GM19468 (cell line): ENCODE measurements around the gene JCAD.
"Not testable (repeated sequence)": the region's sequence is repeated elsewhere in the genome, so short reads cannot be mapped to it uniquely, and the experiment has no call there.

Experiments used
- ATAC-seq: cut with Tn5 transposase; IDR thresholded peaks from one replicate; pipeline ENCODE4 v1.9.1; 2021; ENCODE audit warnings: mild to moderate bottlenecking, moderate library complexity, moderate number of reproducible peaks; ENCODE audit not compliant: unreplicated experiment; ENCODE audit errors: extremely low read depth

The JCAD gene, protein sequence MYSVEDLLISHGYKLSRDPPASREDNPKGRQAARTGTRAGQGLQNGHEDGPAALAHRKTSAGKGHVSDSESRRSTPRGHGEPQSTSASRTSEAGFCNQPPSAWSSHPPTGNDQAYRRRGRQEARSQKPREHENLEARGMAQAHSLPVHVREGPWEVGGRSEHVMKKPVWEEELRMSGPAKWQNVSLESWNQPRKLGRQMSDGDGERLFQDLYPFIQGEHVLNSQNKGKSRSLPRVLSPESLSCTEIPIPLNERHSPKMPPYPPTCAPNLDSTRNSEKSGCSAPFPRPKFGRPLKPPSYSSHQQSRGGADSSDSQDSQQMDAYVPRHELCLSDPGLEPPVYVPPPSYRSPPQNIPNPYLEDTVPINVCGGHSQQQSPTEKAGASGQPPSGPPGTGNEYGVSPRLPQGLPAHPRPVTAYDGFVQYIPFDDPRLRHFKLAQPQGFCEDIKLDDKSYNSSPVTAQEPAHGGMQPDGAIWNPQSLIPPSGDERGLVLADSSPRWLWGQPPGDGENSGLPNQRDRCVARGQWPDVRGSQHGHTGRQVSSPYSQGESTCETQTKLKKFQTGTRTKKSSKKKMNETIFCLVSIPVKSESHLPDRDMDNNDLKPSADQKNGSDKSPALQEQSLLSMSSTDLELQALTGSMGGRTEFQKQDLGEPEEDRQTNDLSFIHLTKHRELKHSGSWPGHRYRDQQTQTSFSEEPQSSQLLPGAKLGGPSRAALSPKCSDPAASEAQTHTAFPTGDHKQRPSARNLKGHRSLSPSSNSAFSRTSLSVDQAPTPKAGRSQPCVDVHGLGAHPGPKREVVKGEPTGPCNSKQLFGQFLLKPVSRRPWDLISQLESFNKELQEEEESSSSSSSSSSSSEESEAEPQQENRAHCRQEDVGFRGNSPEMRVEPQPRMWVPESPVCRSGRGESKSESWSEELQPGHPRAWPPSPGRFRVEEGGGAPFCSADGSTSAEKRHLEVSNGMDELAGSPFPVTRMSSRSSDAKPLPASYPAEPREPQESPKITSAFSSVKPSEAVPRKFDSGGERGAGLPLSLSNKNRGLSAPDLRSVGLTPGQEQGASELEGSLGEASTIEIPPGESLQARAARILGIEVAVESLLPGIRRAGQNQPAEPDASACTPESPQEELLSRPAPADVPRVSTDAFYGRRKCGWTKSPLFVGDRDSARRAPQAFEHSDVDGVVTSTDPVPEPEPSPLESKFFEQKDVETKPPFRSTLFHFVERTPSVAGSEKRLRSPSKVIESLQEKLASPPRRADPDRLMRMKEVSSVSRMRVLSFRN (N-terminal part only)

DNA sequence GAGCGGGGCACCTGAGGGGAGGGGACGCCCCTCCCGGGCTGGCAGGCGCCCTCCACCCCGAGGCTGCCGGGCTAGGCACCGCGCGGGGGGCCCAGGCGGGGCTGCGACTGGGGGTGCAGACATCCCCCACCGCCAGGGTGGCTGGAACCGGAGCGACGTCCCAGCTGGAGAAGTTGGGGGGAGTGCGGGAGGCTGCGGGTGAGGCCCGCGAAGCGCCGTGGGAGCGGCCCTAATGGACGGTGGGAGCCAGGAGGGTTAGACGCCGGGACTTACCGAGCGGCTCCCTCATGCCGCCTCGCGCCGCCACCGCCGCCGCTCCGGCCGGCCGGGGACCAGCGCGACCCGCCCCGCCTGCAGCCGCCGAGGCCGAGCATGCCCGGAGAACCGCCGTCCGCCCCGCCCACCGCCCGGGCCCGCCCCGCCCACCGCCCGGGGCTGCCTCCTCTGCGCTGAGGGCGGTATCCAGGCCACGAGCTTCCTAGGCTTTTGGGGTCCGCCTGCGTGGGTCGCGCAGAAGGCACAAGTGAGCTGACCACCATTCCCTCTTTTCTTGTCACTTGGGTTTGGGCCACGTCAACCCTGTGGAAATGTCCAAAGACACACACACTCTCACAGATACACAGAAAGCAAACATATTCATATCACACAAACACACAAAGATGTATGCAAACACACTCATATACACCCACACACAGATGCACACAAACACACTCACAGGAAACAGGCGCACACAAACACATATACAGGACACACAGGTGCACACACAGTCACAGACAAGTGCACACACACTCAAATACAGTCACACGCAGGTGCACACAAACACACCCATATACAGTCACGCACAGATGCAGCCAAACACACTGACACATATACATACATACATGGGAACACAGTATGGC, at the start of gene JCAD:
Gene JCAD (minus strand): TSS at position 378 of the 899 bp plus-strand sequence. CDS start 11,774 bp downstream, outside the sequence.
- no peak for ATAC-seq

DNA sequence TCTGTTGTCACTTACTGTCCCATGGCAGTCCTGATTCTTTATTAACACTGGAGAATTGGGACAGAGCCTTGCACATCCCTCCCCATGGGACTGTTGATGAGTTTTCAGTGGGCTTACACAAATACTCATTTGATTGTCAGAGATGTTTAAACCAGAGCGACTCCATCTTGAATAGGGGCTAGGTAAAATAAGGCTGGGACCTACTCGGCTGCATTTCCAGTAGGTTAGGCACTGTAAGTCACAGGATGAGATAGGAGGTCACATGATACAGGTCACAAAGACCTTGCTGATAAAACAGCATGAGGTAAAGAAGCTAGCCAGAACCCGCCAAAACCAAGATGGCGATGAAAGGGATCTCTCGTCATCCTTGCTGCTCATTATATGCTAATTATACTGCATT, 47.6 kb upstream of the JCAD start:
- no peak for ATAC-seq

DNA sequence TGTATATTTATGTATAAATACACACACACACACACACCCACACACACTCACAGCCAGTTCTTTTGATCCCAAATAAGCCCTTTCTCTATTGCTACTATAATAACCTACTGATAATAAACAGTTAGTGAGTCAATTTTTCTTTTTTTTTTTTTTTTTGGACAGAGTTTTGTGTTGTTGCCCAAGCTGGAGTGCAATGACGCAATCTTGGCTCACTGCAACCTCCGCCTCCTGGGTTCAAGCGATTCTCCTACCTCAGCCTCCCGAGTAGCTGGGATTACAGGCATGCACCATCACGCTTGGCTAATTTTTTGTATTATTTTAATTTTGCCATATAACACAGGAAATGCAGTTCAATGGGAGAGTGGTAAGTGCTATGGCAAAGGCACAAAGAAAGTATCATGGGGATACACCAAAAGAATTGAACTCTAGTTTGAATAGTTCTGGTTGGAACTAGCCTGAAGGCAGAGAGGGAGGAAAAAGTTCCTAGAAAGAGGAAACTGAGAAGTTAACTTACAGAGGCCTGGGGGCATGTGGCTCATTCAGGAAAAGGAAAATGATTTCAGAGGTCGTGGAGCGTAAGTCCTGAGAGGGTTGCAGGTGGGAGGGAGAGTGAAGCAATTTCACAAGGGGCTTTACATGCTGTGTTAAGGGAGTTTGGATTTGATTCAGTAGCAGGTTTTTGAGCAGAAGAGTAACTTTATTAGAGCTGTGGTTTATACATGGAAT, 44.4 kb upstream of the JCAD start:
- ATAC-seq = no peak

DNA sequence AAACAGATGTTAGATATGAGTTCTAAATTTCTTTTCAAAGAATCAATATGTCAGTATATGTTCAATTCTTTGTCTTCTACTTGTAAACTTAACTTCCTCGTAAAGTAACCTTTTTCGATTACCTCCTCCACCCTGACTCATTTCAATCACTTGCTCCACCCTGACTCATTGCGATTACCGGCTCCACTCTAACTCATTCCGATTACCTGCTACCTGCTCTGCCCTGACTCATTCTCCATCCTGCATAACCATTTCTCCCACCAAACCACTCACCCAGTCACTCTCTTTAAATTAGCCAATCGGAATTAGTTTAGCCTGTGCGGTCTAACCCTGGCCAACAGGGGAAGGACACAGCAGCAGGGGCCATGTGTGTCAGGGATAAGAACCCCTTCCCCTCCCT, 40.3 kb upstream of the JCAD start:
- not testable (repeated sequence) for ATAC-seq

DNA sequence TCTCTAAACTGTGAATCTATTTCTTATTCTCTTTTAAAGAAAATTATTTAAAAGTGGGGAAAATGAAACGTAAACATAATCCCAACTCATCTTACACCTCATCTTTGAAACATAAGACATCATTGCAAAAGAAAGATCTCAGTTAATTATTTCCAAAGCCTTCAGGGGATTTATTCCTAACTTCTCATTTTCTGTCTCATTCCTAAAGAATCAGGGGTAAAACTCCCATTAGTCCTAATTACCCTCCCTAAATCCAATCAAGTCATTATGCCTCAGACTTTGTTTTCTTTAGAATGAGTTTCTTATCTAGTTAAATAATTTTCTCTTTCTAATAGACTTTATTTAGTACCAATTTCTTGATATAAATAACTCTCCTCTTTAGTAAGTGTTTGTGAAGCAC, 39.7 kb upstream of the JCAD start:
- no peak for ATAC-seq

DNA sequence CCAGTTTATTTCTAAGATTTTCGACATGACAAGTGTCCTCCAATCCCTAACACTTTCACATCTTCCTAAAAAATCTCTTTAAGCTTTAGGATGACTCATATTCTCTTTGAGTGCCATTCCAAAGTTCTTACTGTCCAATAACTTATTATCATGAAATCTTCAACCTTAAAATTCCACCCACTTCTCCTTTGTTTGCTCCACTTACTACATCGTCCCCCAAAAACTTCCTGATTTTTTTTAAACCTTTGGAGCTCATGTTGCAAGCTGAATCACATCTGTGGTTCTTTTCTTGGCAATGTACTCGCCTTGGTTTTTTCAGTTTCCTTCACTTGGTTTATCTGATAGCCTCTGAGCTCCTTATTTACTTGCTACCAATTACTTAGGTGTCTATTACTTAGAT, 39.2 kb upstream of the JCAD start:
- no peak for ATAC-seq

DNA sequence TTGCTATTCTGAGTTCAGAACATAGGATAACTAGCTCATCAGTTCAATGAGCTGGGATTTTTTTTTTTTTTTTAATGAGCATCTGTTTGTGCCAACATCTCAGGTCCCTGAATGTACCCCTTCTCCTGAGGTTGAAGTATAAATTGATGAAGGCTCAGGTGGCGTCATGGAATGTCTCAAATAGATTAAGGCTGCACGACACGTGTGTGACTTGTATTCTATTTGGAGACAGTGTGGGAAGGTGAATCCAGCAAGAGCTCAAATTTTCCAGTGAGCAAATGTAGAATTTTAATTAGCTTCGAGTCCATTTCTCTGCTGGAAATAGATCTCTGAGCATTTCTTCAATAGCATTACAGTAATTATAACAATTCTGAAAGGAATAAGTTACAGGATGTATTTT, 37.2 kb upstream of the JCAD start:
- ATAC-seq = no peak

DNA sequence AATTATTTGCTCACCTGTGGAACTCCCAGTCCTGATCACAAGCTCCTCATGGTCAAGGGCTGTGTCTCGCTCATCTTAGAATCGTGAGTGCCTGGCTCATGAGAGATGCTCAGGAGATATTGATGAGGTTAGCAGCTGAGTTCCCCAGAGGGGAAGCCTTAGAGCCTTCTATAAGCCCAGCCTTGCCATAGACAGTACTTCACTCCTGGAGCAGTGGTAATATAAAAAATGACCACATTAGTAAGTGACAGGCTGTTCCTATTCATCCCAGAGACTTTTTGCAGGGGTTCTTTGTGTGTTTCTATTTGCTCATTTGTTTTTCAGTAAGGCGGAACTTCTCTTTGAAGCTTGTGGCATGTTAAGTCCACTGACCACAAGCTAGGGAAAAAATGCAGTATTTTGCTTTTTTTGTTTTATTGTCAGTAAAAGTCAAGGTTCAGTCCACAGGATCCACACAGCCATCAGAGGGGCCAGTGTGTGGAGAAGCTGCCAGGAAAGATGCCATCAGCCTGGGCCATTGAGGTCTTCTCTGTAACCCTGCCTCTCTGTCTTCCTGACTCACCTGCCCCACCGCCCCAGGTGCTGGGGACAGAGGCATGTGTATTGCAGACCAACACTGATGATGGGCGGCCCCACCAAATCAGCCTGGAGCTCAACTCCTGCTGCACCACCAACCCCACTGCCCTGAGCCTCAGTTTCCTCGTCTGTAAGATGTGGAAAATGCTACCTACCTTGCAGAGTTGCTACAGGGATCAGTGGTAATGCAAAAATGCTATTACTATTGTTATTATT, 36.4 kb upstream of the JCAD start:
- no peak for ATAC-seq

DNA sequence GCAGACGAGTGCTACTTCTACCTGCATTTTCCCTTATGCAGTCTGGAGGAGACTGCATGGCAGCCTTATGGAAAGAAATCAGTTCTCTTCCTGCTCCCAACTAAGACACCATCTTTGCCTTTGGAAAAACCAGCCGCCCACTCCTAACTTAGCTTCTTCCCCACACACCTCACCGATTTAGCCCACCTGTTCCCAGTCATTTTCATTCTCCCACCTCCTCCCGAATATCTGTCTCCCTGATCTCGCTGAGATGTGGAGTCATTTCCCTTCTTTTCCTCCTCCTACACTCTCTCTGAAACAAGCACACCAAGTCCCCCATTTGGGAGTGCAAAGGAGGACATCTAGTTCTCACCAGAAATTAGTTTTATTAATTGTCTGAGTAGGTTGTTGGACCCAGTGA, 35.2 kb upstream of the JCAD start:
- ATAC-seq = no peak

DNA sequence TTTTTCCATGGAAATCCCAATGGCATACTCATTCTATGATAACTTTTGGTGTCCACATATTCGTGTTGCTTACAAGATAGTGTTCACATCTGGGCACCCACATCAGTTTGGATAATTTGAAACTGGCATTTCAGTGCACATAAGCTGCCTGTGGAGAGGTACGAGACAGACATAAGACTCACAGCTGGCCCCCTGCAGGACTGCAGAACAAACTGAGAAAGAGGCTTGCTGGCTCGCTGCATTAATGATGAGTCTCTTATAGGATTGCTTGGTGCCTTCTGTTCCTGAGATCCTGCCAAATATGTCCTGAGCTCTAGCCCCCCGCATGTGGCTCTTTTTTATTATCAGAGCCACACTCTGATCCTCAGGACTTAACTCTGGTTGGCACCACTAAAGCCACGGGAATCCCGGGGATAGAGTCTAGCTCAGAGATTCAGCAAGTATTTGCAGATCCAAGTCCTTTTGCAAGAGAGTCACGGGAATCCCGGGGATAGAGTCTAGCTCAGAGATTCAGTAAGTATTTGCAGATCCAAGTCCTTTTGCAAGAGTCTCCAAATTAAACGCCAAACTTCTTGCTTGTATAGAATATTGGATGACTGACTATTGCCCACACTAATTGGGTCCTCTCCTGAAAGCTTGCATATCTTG, 34.0 kb upstream of the JCAD start:
- ATAC-seq = no peak

DNA sequence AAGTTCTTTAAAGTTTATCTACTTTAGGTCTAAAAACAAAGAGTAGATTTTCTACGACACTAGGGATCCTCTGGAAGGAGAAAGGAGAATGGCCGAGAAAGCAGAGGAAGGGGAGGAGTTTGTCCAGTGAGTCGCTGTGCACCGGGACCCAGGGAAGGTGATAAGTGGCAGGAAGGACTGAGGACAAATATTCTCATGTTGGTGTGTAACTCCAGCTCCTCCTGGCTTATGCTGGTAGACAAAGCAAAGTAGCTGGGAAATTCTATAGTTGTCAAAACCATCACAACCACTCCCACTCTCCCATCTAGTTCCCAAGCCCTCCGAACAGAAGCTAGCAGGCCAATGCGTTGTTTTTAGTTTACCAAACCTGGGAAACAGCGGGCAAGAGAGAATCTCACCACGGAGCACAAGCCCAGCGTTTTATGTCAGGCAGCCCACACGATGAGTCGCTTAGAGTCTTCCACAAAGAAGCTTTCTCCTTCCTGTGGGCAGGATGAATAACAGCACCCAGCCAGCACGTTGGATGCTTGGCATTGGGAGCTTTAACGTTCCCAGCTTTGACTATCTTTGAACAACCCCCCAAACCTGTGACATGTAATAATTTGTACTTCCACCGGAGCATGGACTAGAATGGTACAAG, 32.9 kb upstream of the JCAD start:
- no peak for ATAC-seq

DNA sequence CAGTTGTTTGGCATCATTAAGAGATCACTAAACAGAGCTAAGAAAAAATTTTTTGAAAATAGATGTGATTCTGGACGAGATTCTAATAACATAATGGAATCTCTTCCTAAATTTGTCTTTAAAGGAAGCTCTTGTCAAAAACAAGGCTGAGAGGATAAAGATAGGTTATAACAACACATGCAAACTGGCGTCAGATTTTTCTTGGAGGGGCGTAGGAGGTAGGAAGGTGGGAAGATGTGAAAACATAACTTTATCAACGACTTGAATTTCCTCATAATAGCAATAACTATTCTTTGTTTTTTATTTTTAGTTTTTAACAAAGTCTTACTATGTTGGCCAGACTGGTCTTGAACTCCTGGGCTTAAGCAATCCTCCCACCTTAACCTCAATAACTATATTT, 31.8 kb upstream of the JCAD start:
- no peak for ATAC-seq

DNA sequence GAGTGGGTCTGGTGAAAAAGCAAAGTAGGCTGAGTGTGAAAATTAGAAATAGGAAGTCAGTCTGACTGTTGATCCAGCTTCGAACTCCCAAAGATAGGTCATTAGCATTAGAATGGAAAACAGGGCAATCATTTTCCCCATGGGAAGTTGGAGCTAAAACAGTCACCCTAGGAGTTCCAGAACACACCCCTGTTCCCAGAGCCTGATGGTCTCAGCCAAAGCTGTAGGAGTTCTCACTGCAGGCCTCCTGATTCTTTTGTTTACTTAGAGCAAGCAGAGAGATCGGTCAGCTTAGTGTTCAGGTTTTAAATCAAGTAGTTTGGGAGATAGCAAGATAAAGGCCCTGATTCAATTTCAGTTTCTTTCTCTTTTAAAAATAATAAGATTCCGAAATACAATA, 28.8 kb upstream of the JCAD start:
- ATAC-seq = no peak

DNA sequence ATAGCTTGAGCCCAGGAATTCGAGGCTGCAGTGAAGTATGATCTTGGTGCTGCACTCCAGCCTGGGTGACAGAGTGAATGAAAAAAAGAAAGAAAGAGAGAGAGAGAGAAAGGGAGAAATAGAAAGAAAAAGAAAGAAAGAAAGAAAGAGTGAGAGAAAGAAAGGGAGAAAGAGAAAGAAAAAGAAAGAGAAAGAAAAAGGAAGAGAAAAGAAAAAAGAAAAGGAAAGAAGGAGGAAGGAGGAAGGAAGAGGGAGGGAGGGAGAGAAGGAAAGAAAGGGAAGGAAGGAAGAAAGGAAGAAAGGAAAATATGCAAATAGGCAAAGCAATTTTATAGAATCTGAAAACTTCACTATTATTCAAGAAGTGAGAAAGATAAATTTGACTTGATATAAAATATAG, 24.5 kb upstream of the JCAD start:
- no peak for ATAC-seq

DNA sequence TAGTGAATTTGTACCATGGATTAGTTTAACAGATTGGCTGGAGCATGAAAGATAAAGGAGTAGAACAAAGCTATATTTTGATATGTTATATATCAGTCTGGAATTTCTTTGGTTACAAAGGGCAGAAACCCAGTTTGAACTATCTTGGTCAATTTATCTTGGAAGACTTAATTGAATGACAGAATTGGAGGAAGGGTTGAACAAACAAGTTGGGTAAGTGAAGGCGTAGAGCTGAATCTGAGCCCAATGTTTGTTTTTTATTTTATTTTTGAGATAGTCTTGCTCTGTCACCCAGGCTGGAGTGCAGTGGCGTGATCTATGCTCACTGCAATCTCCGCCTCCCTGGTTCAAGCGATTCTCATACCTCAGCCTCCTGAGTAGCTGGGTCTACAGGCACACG, 21.8 kb upstream of the JCAD start:
- no peak for ATAC-seq

DNA sequence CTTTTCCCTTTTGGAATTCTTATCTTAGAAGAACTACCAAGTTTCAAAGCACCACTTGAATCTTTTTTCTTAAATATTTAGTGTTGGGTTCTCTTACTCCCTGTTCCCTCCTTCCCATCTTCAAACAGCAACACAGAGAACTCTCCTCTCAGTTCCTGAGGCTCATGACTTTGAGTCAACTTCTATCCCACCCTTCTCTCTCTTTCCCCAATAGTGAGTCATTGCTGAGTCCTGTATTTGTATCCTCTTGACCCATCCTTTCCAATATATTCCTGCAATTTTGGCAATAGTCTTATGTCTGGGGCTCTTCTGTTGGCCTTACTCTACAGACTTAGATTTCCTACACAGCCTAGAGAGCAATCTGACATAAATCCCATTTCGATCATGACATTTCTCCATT, 20.8 kb upstream of the JCAD start:
- ATAC-seq = no peak

DNA sequence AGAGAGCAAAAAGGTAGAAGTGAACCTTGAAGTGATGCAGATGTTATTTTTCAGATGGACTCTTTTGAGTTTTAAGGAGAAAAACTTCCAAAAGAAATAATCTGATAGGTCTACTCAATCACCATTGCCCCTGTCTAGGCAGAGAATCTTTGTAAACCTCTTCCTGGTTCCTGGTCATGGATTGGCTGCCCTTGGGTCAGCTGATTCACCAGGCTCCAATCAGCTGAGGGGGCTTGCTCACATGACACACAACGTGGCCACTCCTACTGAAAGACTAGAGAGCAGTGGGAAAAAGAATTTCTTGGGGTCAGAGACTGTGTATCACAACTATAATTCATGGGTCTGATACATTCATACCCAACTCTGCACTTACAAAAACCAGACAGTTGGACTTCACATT, 20.0 kb upstream of the JCAD start:
- ATAC-seq = no peak
